Keratinocyte (primary cell): ENCODE data around the gene ANKS6.

Source experiments
- CTCF ChIP-seq, 3 experiments: IDR thresholded peaks in 1 of 3; conservative IDR thresholded peaks in 1 of 3; optimal IDR thresholded peaks in 1 of 3; 2 replicates in 2 of 3; 3 replicates in 1 of 3; pipeline versions ENCODE3 to v1.5.1; 2011; ENCODE audit warnings: low read length in 3 of 3, mild to moderate bottlenecking in 3 of 3, moderate library complexity in 2 of 3, control low read depth in 1 of 3, inconsistent platforms in 1 of 3; ENCODE audit not compliant: insufficient read depth in 2 of 3; ENCODE audit errors: extremely low read depth in 1 of 3
- EZH2 ChIP-seq: IDR thresholded peaks from one replicate; pipeline ENCODE4 v1.6.1; 2012; ENCODE audit warnings: inconsistent platforms, mild to moderate bottlenecking, low read length, moderate library complexity

GRCh38 chr9:98791608-98792490, 4.5 kb downstream of the ANKS6 start:
- TF ChIP-seq CTCF (optimal IDR thresholded peaks at IDR 0.05 in 1 of 3, IDR thresholded peaks at IDR 0.05 in 1 of 3, conservative IDR thresholded peaks at IDR 0.05 in 1 of 3; ENCODE audit: extremely low read depth in 1 of 3, insufficient read depth in 2 of 3, low read length in 3 of 3) (no peak), EZH2 (no peak)
